RCC 7860 (cell line): ENCODE results near the gene COL9A1.
"Not testable (repeated sequence)": the region's sequence is repeated elsewhere in the genome, so short reads cannot be mapped to it uniquely, and the experiment has no call there.

Experiments used
- DNase-seq: peaks from one replicate; pipeline ENCODE4 v3.0.0-alpha.2; 2015; ENCODE audit warnings: low spot score
- FAIRE-seq: peaks from 2 replicates; lab custom pipeline; 2012; peaks lifted over from hg19 to GRCh38; lab: Jason Lieb, UNC

COL9A1 gene

DNA sequence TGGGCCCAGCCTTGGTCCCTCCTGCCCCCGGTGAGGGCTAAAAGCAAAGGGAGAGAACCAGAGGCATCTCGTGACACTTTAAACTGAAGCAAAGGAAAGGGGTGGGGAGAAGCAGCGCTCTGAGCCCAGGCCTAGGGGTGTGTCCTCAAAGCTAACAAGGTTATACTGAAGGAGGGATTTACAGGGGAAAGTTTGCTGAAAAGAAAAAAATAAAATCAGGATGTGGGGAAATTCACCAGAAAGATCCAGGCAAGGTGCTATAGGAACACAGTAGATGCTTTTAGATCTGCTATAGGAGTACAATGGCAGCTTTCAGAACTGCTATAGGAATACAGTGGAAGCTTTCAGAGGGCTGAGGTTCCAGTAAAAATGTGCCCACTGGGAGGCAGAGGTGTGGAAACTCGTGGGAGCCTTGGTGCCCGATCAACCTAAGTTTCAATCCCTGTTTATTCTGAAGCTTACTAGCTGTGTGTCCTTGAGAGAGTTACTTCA is at the start of gene COL9A1:
Gene COL9A1 (minus strand): TSS at position 51 of the 492 bp plus-strand sequence. CDS start 160 bp downstream, outside the sequence.
- DNase-seq (no peak), FAIRE-seq (no peak)

DNA sequence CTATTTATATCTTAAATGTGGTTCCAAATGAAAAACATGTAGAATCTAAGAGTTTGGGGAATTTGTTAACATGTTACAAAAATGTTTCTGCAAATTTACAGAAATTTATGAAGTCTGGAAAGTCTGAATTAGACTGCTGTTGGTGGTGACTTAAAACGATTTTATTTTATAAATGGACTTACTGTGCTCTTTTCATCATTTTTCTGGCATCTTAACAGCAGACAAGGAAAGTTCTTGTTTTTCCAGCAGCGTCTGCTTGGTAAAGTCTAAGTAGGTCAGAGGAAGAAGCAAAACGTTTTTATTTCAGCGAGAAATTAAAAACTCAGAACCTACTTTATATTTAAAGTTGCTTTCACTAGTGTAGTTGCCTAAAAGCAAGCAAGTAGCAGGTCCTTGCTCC is 48.6 kb upstream of the COL9A1 start:
- no peak for DNase-seq
- FAIRE-seq, result no peak

DNA sequence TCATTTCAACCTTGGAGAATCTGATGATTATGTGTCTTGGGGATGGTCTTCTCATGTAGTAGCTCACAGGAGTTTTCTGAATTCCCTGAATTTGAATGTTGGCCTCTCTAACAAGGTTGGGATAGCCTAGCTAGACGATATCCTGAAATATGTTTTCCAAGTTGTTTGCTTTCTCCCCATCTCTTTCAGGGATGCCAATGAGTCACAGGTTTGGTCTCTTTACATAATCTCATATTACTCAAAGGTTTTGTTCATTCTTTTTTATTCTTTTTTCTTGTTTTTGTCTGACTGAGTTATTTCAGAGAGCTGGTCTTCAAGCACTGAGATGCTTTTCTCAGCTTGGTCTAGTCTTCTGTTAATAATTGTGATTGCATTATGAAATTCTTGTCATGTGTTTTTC is 42.7 kb upstream of the COL9A1 start:
- DNase-seq (no peak), FAIRE-seq (no peak)

DNA sequence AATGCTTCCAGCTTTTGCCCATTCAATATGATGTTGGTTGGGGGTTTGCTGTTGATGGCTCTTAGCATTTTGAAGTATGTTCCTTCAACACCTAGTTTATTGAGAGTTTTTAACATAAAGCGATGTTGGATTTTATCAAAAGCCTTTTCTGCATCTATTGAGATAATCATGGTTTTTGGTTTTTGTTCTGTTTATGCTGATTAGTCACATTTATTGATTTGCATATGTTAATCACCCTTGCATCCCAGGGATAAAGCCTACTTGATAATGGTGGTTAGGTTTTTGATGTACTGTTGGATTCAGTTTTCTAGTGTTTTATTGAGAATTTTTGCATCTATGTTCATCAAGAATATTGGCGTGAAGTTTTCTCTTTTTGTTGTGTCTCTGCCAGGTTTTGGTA is 40.4 kb upstream of the COL9A1 start:
- DNase-seq (no peak), FAIRE-seq (no peak)

DNA sequence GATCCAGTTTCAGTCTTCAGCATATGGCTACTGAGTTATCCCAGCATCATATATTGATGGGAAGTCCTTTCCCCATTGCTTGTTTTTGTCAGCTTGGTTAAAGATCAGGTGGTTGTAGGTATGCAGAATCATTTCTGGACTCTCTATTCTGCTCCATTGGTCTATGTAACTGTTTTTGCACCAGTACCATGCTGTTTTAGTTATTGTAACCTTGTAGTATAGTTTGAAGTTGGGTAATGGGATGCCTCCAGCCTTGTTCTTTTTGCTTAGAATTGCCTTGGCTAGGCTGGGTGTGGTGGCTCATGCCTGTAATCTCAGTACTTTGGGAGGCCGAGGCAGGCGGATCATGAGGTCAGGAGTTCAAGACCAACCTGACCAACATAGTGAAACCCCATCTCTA is 36.9 kb upstream of the COL9A1 start:
- DNase-seq, FAIRE-seq: not testable (repeated sequence)

DNA sequence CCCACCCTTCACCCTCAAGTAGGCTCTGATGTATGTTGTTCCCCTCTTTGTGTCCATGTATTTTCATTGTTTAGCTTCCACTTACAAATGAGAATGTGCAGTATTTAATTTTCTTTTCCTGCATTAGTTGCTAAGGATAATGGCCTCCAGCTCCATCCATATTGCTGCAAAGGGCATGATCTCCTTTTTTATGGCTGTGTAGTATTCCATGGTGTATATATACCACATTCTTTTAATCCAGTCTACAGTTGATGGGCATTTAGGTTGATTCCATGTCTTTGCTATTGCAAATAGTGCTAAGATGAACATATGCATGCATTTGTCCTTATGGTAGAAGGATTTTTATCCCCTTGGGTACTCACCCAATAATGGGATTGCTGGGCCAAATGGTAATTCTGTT is 35.9 kb upstream of the COL9A1 start:
- FAIRE-seq, result no peak
- no peak for DNase-seq

DNA sequence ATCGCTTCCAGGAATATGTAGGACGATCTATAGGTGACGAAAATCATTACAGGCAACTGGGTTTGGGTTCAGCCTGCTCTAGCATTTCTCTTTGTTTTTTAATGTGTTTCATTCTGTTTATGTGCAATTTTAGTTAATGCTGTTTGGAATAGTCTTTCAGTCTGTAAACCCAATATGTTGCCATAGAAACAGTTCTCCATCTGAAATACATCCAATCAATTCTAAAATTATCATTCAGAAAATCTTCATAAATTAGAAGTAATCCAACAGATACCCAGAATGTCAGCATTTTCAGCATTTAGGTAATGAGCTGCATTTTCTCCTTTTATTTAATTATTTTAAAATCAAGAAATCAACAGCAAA is 34.8 kb upstream of the COL9A1 start:
- DNase-seq (no peak), FAIRE-seq (no peak)

DNA sequence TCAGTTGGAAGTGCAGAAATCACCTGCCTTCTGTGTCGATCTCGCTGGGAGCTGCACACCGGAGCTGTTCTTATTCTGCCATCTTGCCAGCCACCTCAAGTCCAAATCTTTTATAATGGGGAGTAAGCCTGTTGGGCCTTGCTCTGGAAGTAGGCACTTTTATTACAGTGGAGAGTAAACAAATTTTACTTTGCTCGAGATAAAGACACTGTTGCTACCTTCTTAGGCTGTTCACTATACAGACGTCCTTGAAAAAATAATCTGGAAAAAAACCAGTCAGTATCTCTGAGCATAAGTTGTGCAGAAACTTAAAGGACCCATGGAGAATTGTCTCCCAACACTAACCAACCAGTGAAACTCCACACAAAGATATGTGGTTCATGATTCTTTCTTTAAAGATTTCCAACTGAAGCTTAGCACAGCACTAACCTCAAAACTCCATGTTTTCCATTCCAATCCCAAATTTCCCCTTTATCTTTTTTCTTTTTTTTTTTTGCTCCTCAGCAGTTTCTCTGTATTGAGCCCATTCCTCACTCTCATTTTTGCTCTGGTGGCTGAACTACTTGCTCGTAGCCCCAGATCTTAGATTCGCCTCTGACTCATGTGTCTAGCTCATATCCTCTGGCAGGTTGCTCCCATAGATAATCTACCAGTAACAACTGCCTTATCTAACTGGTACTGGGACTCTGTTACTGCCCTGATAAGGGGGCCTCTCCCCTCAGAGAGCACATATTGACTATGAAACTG is 34.3 kb upstream of the COL9A1 start:
- FAIRE-seq (no peak), DNase-seq (no peak)

DNA sequence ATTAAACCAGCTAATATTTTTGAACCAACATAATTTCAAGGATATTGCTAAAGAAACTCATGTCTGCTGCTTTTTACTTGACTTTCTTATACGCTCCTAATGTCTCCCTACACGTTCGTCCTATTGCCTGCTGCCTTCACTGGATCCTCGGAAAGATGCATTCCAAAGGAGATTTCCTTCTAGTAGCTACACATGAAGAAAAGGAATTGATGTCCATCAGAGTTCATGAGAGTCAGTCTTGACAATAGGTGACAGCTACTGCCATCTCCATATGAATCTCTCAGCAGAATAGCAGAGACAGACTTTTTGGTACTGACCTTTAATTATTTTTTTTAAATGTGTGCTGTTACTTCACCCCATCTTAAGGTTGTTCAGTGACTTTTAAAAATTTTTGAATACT is 24.2 kb upstream of the COL9A1 start:
- FAIRE-seq (no peak), DNase-seq (no peak)

DNA sequence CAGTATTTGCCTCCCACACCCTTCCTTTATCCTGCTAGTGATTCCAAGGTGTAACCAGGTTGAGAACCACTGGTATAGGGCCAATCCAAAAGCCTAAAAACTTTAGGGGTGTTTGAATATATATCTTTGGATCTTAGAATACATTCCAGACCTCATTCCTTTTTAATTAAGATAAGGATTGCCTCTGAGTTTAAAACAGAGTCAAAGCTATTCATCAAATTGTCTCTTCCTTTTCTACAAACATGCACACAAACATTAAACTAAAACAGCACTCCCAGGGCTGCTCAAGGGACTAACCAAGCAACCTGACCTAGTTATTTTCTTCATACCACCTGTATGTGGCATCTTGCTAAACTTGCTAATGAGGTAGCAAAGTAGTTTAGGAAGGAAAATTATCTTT is 22.1 kb upstream of the COL9A1 start:
- DNase-seq (no peak), FAIRE-seq (no peak)

DNA sequence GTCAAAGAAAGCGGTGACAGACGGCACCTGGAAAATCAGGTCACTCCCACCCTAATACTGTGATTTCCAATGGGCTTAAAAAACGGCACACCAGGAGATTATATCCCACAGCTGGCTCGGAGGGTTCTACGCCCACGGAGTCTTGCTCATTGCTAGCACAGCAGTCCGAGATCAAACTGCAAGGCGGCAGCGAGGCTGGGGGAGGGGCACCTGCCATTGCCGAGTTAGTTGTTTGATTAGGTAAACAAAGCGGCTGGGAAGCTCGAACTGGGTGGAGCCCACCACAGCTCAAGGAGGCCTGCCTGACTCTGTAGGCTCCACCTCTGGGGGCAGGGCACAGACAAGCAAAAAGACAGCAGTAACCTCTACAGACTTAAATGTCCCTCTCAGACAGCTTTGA is 14.9 kb upstream of the COL9A1 start:
- DNase-seq, FAIRE-seq: not testable (repeated sequence)

DNA sequence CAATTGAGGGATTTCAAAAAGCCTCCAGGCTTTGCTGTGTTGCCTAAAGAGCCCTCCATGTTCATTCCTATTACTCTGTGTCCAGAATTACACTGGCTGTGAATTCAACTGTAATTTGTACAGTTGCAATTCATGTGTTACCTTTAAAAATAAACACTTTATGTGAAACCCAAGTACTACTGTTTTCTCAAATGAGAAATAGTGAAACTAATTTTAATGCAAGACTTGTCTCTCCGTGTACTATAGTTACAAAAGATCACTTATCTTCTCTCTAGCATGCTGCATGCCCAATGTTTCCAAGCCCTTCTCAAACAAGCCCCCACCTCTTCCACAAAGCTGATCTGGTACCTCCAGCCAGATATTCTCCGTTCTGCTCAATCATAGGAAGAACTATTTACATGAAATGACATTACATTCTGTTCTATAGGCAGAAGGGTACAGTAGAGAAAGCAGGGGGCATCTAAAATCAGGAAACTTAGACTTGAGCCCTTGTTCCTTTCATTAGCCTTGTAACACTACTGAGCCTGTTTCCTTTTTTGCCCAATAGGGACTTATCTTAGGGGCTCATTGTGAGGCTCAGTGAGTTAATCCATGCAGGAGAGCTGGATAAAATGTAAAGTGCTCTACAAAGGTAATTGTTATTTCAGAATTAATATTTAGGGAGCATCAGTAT is 12.3 kb upstream of the COL9A1 start:
- FAIRE-seq (no peak), DNase-seq (no peak)

DNA sequence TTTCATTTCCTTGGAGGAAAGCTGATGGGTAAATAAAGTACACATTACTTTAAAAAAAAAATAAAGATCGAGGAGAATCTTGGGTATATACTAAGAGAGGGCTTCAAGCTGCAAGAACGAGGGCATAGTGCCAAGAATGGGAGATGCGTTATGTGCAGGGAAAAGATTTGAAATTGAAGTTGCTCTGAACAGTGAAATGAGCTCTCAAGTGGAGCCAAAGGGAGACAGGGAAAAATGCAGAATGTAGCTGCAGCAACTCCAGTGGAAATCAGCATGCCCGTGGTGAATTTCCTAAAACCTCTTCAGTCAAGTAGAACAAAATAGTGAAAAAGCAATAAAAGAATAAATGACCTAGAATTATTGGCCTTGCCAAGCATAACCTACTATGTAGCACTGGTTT is 11.4 kb upstream of the COL9A1 start:
- FAIRE-seq (no peak), DNase-seq (no peak)

DNA sequence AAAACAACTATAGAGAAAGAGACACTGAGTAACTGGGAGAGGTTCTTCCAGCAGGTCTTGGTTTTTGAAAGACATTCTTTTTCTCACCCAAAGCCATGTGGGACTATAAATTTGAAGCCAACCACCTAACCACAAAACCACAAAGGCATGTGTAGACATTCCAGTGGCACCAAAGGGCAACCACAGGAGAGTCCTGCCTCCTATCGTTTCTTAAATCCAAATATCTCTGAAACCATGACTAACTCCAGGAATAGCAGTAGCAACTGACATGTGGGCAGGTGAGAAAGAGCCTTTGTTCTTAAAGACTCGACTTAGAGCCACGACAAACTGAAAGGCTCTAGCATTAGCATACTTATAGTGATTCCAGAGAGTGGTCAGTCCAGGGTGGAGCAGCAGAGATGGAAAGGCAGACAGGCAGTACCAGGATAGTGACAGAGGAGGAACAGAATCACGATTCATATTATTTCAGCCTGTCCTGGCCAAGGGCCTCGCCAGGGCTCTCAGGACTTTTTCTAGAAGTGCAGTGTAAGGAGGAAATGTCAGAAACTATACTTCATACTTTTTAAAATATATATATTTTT is 9.4 kb upstream of the COL9A1 start:
- FAIRE-seq (peak; percentile 97), DNase-seq (peak; percentile 91)

DNA sequence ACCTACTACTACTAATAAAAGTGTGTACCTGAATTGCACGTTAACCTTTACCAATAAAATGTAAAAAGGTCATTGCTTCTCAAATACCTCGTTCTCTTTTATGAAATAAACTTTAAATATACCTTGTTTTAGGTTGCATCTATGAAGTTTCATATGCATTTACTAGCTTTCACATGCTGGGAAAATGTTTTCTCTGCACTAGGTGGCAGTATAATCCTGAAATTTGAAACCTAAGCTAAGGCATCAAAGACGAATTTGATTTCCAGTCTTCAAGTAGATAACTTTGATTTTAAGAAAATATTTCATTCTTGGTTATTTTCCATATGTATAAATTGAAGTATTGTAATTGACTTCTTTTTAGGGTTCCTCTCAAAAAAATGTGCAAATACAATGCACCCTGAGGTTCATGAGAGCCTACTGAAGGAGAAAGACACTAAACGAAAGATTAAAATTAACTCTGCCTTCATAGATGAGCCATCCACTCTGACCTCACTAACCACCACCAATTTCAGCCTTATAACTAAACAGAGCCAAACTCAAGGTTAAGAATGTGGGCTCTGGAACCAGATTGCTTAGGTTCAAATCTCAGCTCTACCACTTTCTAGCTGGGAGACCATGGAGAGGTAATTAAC is 7.3 kb upstream of the COL9A1 start:
- DNase-seq (peak; percentile 18), FAIRE-seq (peak; percentile 79)

DNA sequence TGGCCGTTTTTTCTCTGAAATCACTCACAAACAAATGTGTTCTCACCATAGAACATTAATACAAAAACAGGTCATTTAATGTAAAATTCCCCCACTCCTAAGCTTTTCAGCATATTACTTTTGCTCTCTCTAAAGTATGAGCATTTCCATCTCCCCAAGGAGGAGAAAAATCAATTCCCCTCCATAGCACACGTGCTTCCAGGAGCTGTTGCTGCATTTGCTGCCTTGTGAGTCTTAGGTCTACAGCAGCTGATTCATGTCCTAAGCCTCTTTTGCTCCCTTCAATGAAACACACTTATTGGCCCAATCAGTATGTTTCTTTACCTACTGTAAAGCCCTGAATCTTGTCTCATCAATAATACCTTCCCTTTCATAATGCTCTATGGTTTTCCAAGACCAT is 6.4 kb upstream of the COL9A1 start:
- DNase-seq (no peak), FAIRE-seq (no peak)

DNA sequence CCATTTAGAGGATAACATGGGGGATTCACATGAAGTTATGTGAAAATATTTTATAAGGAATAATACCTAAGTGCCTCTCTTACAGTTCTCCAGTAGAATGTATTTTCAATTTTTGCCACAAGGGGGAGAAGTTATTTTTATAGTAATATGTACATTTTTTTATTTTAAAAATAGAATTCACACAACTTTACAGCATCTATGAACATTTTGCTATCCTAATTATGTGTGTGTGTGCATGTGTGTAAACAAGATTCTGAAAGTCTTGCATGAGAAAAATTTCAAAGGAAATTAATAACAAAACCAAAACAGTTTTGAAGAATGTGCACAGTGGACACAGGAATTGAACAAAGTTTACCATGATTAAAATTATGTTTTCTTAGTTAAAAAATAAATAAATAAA is 5.3 kb upstream of the COL9A1 start:
- peak; percentile 84 for FAIRE-seq
- not testable (repeated sequence) for DNase-seq

DNA sequence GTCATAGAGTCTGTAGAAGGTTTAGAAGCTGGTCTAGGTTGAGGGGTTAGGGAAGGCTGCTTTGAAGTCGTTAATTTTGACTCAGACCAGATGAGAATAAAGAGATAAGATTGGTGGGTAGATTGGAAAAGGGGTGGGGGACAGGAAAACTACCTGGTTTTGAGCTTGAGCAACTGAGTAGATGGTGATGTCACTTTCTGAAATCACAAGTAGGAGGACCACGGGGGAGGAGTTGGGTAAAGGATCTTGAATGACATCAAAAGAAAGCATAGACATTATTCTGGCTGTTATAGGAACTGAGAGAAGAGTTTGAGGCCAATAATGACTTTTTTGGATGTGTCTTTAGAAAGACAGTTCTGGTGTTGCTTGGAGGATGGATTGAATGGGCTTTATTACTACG is 4.1 kb upstream of the COL9A1 start:
- FAIRE-seq (no peak), DNase-seq (no peak)

DNA sequence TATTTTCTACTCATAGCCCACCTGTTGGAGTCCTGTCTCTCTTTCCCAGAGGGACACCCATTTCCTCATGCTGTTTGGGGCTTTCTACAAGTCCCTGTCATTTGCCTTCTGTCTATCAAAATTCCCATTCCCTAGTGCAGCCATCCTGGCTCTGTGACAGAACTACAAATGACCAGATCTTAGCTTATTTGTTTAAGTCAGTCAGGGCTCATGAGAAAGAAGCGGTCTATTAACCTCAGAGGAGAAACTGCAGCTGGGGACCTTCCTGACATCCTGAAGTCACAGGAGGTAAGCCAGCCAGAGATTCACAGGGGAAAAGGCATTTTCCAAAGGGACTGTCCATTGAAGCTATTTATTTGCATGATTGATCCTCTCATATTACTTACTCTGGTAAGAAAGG is 1.7 kb upstream of the COL9A1 start:
- no peak for DNase-seq
- FAIRE-seq, result no peak

DNA sequence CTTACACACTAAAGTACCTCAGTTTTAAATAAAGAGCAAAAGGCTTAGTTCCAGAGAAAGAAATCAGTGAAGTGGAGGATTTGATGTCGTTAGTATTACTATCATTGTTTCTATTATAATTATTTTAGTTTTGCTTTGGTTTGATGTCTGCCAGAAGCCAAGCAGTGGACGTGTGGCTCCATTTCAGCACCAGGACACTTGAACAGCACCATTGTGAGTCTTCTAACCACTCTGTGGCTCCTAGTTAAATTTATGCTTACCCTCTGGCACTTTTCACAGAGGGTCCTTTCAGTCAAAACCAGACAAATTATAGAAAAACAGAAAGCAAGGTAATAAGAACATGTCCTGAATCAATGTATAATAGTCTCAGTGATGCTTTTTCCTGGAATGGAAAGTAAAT is 3.4 kb downstream of the COL9A1 start:
- FAIRE-seq (no peak), DNase-seq (no peak)

DNA sequence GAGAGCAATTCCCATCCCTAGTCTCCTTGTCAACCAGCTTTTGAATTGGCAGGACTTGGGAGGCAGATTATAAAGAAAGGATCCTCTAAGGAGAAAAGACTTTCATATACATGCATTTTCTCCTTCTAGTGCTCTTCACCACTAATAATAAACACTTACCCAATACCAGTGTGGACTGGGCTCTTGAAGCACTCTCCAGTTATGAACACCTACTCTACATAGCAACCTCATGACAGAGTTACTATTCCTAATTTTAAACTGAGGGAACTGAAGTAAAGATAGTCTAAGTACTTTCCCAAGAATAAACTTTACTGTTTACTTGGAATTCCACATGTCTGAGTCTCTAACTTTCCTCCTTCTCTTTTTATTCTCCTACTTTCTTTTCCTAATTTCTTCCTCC is 4.8 kb downstream of the COL9A1 start:
- no peak for FAIRE-seq

DNA sequence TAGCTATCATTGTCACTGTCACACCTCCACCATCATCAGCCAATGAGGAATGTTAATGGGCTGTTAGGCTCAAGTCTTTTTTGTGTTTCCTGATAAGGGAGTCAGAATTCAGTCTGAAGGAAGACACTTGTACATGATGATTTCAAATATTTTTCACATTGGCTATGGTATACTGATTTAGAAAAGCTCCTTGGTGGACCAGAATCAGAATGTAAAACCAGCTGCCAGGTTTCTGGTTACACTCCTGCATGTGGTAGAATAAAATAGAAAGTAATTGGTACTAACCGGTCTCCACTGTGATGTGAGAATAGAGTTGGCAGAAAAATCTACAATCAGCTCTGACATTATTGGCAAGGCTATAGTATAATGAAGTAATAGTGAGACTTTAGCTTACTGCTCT is 10.7 kb downstream of the COL9A1 start:
- FAIRE-seq, result no peak

More for the DNA sequence above, 4.8 kb downstream of the COL9A1 start:
- no peak for DNase-seq

More for the DNA sequence above, 10.7 kb downstream of the COL9A1 start:
- DNase-seq, result no peak
